ENCODE data around the gene SAFB. TPM values are rescaled to one million over a fixed set of nuclear protein-coding genes. Genes with fewer than 3 reads are reported as not detected.

Gene SAFB
- total RNA-seq, 1 experiment from 2014 or later: 53.0 TPM

- H3K36me3 ChIP-seq (ENCODE audit: insufficient read depth, low read length): peaks cover 50% of the 10 kb centered on the region
- no peaks in the 10 kb centered on the region for H3K9me2 ChIP-seq (replicated peaks; ENCODE audit: insufficient read depth, low read length)
These were observed 46.3 kb downstream of the SAFB start for GRCh38 chr19:5669212-5669611.

GRCh38 chr19:5671600-5671999 lies 48.7 kb downstream of the SAFB start:
- Histone ChIP-seq H3K4me2 (ENCODE audit: low read depth, low read length, poor library complexity, severe bottlenecking) (no peak overlapping the region), H3K4me1 (ENCODE audit: low read length) (no peaks in the 10 kb centered on the region), H3K9me2 (replicated peaks; ENCODE audit: insufficient read depth, low read length) (no peaks in the 10 kb centered on the region), H4K20me1 (ENCODE audit: insufficient read depth, low read depth, low read length) (peaks cover 4% of the 10 kb centered on the region; the same call in 1 of the 2 replicates), H3K4me3 (ENCODE audit: low read length) (no peak overlapping the region), H3K9ac (ENCODE audit: low read length) (no peak overlapping the region), H3K79me2 (ENCODE audit: low read length) (0 out of 2 replicates have a peak, but pooled peaks cover 4% of the 10 kb centered on the region), H3K27me3 (ENCODE audit: low read length) (no peaks in the 10 kb centered on the region), H3K36me3 (ENCODE audit: insufficient read depth, low read length) (peaks cover 29% of the 10 kb centered on the region), H3K9me3 (ENCODE audit: low read length) (no peaks in the 10 kb centered on the region), H2AFZ (ENCODE audit: low read length) (no peak overlapping the region), H3K27ac (ENCODE audit: low read length) (no peak overlapping the region)
- DNase-seq: no peak

More at GRCh38 chr19:5669212-5669611, 46.3 kb downstream of the SAFB start:
- H4K20me1 ChIP-seq (ENCODE audit: insufficient read depth, low read depth, low read length): peaks cover 4% of the 10 kb centered on the region; the same call in 1 of the 2 replicates
- H3K79me2 ChIP-seq (ENCODE audit: low read length): 0 out of 2 replicates have a peak, but pooled peaks cover 4% of the 10 kb centered on the region
- no peaks in the 10 kb centered on the region for H3K9me3 ChIP-seq (ENCODE audit: low read length)
- H3K9ac ChIP-seq (ENCODE audit: low read length): no peak overlapping the region
- no peak for DNase-seq
- no peak overlapping the region for H3K27ac ChIP-seq (ENCODE audit: low read length)
- H2AFZ ChIP-seq (ENCODE audit: low read length): no peak overlapping the region
- no peaks in the 10 kb centered on the region for H3K27me3 ChIP-seq (ENCODE audit: low read length)
- H3K4me3 ChIP-seq (ENCODE audit: low read length): no peak overlapping the region
- no peak overlapping the region for H3K4me2 ChIP-seq (ENCODE audit: low read depth, low read length, poor library complexity, severe bottlenecking)
- no peaks in the 10 kb centered on the region for H3K4me1 ChIP-seq (ENCODE audit: low read length)

DNA sequence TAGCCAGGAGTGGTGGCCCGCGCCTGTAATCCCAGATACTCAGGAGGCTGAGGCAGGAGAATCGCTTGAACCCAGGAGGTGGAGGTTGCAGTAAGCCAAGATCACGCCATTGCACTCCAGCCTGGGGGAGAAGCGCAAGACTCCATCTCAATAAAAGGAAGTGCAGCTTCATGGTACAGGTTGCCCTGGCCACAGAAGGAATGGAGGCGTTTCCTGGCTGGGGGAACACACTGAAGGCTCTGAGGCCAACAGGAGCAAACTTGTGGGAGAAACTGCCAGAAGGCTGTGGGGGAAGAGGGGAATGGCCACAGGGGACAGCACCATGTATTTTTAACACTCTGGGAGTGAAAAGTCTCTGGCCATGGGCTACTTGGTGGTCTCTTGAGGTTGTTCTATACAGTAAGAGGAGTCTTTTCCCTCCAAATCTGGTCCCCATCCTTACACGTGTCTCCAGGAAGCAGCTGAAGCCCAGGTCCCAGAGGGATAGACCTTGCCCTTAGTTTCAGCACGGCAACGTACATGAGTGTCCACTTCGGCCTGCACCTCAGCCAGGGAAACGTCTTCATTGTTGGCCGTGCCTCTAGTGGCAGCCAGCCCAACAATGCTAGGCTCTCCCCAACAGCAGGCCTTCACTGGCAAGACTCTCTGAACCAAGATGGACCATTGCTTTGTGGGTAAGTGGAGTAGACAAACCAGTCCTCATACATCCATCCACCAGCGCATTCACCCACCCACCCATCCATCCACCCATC lies 50.0 kb downstream of the SAFB start:
- Histone ChIP-seq H3K9me3 (ENCODE audit: low read length) (no peaks in the 10 kb centered on the region), H2AFZ (ENCODE audit: low read length) (no peak overlapping the region), H3K4me3 (ENCODE audit: low read length) (no peak overlapping the region), H3K4me1 (ENCODE audit: low read length) (no peaks in the 10 kb centered on the region), H3K4me2 (ENCODE audit: low read depth, low read length, poor library complexity, severe bottlenecking) (no peak overlapping the region), H3K27me3 (ENCODE audit: low read length) (no peaks in the 10 kb centered on the region), H3K36me3 (ENCODE audit: insufficient read depth, low read length) (peaks cover 18% of the 10 kb centered on the region), H3K79me2 (ENCODE audit: low read length) (no peaks in the 10 kb centered on the region), H3K9me2 (replicated peaks; ENCODE audit: insufficient read depth, low read length) (no peaks in the 10 kb centered on the region), H4K20me1 (ENCODE audit: insufficient read depth, low read depth, low read length) (no peaks in the 10 kb centered on the region), H3K9ac (ENCODE audit: low read length) (no peak overlapping the region), H3K27ac (ENCODE audit: low read length) (no peak overlapping the region)
- DNase-seq: no peak

- no peaks in the 10 kb centered on the region for H3K9me3 ChIP-seq (ENCODE audit: low read length)
- no peak overlapping the region for H3K27ac ChIP-seq (ENCODE audit: low read length)
- H3K9ac ChIP-seq (ENCODE audit: low read length): no peak overlapping the region
- no peak overlapping the region for H3K4me3 ChIP-seq (ENCODE audit: low read length)
- no peaks in the 10 kb centered on the region for H3K27me3 ChIP-seq (ENCODE audit: low read length)
- H2AFZ ChIP-seq (ENCODE audit: low read length): no peak overlapping the region
- no peaks in the 10 kb centered on the region for H3K79me2 ChIP-seq (ENCODE audit: low read length)
- no peaks in the 10 kb centered on the region for H4K20me1 ChIP-seq (ENCODE audit: insufficient read depth, low read depth, low read length)
- DNase-seq: no peak
- peaks cover 17% of the 10 kb centered on the region for H3K36me3 ChIP-seq (ENCODE audit: insufficient read depth, low read length)
- no peaks in the 10 kb centered on the region for H3K4me1 ChIP-seq (ENCODE audit: low read length)
- no peaks in the 10 kb centered on the region for H3K9me2 ChIP-seq (replicated peaks; ENCODE audit: insufficient read depth, low read length)
- H3K4me2 ChIP-seq (ENCODE audit: low read depth, low read length, poor library complexity, severe bottlenecking): no peak overlapping the region
These were observed 50.9 kb downstream of the SAFB start for GRCh38 chr19:5673752-5674151.

GRCh38 chr19:5674714-5675113 lies 51.8 kb downstream of the SAFB start:
- Histone ChIP-seq H3K9me2 (replicated peaks; ENCODE audit: insufficient read depth, low read length) (no peaks in the 10 kb centered on the region), H3K27me3 (ENCODE audit: low read length) (no peaks in the 10 kb centered on the region), H3K4me2 (ENCODE audit: low read depth, low read length, poor library complexity, severe bottlenecking) (no peak overlapping the region), H3K4me1 (ENCODE audit: low read length) (peaks cover 6% of the 10 kb centered on the region), H3K36me3 (ENCODE audit: insufficient read depth, low read length) (peaks cover 7% of the 10 kb centered on the region; the same call in 1 of the 2 replicates), H3K79me2 (ENCODE audit: low read length) (no peaks in the 10 kb centered on the region), H4K20me1 (ENCODE audit: insufficient read depth, low read depth, low read length) (no peaks in the 10 kb centered on the region), H3K27ac (ENCODE audit: low read length) (no peak overlapping the region), H3K4me3 (ENCODE audit: low read length) (no peak overlapping the region), H2AFZ (ENCODE audit: low read length) (no peak overlapping the region), H3K9me3 (ENCODE audit: low read length) (no peaks in the 10 kb centered on the region), H3K9ac (ENCODE audit: low read length) (no peak overlapping the region)
- no peak for DNase-seq

DNA sequence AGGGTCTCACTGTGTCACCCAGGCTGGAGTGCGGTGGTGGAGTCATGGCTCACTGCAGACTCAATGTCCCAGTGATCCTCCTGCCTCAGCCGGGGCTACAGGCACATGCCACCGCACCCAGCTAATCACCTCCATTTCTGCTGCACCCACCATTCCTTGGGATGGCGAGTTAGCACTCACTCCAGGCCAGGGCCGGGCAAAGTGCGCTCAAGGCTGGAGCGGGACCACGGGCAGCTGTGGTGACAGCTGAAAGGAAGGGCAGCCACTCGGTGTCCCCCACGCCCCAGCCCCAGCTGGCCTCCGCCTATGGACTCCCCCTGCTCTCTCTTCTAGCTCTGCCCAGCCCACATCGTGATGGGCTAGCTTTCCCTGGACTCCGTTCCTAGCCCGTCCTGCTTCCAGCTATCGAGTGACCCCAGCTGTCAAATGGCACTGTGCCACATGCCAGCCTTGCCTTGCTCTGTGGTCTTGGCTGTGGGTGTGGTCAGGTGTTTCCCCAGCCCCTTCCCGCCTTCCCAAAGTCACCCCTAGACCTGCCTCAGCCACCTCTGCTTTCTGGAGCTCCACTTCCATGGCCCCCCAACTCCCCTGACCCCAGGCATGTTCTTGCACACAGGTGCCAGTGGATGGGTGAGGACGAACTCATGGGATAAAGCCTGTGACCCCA lies 53.4 kb downstream of the SAFB start:
- no peaks in the 10 kb centered on the region for H4K20me1 ChIP-seq (ENCODE audit: insufficient read depth, low read depth, low read length)
- no peaks in the 10 kb centered on the region for H3K9me3 ChIP-seq (ENCODE audit: low read length)
- no peak for DNase-seq
- no peak overlapping the region for H2AFZ ChIP-seq (ENCODE audit: low read length)
- no peak overlapping the region for H3K4me2 ChIP-seq (ENCODE audit: low read depth, low read length, poor library complexity, severe bottlenecking)
- H3K79me2 ChIP-seq (ENCODE audit: low read length): no peaks in the 10 kb centered on the region
- H3K9me2 ChIP-seq (replicated peaks; ENCODE audit: insufficient read depth, low read length): no peaks in the 10 kb centered on the region
- H3K36me3 ChIP-seq (ENCODE audit: insufficient read depth, low read length): peaks cover 6% of the 10 kb centered on the region; the same call in 1 of the 2 replicates
- H3K9ac ChIP-seq (ENCODE audit: low read length): no peak overlapping the region
- peaks cover 13% of the 10 kb centered on the region for H3K4me1 ChIP-seq (ENCODE audit: low read length)
- no peaks in the 10 kb centered on the region for H3K27me3 ChIP-seq (ENCODE audit: low read length)
- no peak overlapping the region for H3K4me3 ChIP-seq (ENCODE audit: low read length)
- no peak overlapping the region for H3K27ac ChIP-seq (ENCODE audit: low read length)

DNA sequence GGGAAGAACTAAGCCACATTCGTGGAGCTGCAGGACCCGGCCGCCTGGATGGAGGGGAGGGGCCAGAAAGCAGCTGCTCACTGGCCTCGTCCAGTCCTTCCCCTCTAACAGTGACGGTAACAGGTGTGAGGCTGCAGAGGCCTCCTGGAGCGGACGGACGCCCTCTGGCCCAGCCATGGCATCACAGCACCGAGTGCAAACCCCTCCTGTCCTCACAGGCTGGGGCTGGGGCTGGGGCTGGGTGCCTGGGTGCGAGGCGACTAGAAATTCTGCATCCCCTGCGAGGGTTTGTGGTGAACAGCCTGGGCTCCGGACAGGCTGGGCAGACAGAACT lies 53.9 kb downstream of the SAFB start:
- Histone ChIP-seq H3K27me3 (ENCODE audit: low read length) (no peaks in the 10 kb centered on the region), H3K27ac (ENCODE audit: low read length) (no peak overlapping the region), H3K4me3 (ENCODE audit: low read length) (no peak overlapping the region), H2AFZ (ENCODE audit: low read length) (no peak overlapping the region), H3K9ac (ENCODE audit: low read length) (no peak overlapping the region), H4K20me1 (ENCODE audit: insufficient read depth, low read depth, low read length) (no peaks in the 10 kb centered on the region), H3K4me2 (ENCODE audit: low read depth, low read length, poor library complexity, severe bottlenecking) (no peak overlapping the region), H3K79me2 (ENCODE audit: low read length) (0 out of 2 replicates have a peak, but pooled peaks cover 2% of the 10 kb centered on the region), H3K9me2 (replicated peaks; ENCODE audit: insufficient read depth, low read length) (no peaks in the 10 kb centered on the region), H3K9me3 (ENCODE audit: low read length) (no peaks in the 10 kb centered on the region), H3K36me3 (ENCODE audit: insufficient read depth, low read length) (peaks cover 6% of the 10 kb centered on the region; the same call in 1 of the 2 replicates), H3K4me1 (ENCODE audit: low read length) (peaks cover 16% of the 10 kb centered on the region)
- no peak for DNase-seq

GRCh38 chr19:5677136-5677535 lies 54.3 kb downstream of the SAFB start:
- Histone ChIP-seq H4K20me1 (ENCODE audit: insufficient read depth, low read depth, low read length) (no peaks in the 10 kb centered on the region), H3K4me3 (ENCODE audit: low read length) (no peak overlapping the region), H3K27me3 (ENCODE audit: low read length) (no peaks in the 10 kb centered on the region), H3K27ac (ENCODE audit: low read length) (no peak overlapping the region), H2AFZ (ENCODE audit: low read length) (no peak overlapping the region), H3K9ac (ENCODE audit: low read length) (no peak overlapping the region), H3K9me3 (ENCODE audit: low read length) (no peaks in the 10 kb centered on the region), H3K4me1 (ENCODE audit: low read length) (peaks cover 16% of the 10 kb centered on the region), H3K79me2 (ENCODE audit: low read length) (0 out of 2 replicates have a peak, but pooled peaks cover 3% of the 10 kb centered on the region), H3K4me2 (ENCODE audit: low read depth, low read length, poor library complexity, severe bottlenecking) (no peak overlapping the region), H3K36me3 (ENCODE audit: insufficient read depth, low read length) (0 out of 2 replicates have a peak, but pooled peaks cover 3% of the 10 kb centered on the region), H3K9me2 (replicated peaks; ENCODE audit: insufficient read depth, low read length) (no peaks in the 10 kb centered on the region)
- DNase-seq: no peak
